ENCODE measurements around the gene CDHR4. TPM values are rescaled to one million over a fixed set of nuclear protein-coding genes. Genes with fewer than 3 reads are reported as not detected.
"Not testable (repeated sequence)": the region's sequence is repeated elsewhere in the genome, so short reads cannot be mapped to it uniquely, and the experiment has no call there.

The CDHR4 gene
- total and polyA plus RNA-seq, 11 donors = not detected

DNA sequence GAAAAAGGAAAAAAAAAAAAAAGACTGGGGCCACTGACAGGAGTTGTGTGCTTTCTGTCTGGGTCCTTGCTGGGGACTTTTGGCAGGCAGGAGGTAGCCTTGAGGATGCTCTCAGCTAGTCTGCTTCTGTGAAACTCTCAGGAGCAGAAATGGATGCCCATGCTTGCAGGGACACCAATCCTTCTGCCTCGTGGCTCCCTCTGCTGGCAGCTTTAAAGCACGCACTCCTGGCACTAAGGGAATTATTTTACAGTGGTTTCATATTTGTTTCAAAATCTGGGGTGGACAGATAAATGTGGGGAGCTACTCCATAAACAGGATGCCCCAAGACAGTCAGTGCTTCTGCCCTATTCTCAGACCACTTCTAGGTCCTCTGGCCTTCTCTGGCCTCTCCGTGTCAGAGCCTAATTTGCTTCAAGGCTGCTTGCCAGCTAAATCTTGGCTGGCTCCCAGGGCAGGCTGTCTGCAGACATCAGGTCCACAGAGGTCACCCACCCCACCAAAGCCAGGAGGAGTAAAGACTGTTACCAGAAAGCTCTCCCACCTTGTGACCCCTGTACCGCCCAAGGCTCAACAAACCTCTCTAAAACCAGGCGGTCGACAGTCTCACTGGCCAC is 39.6 kb upstream of the CDHR4 start:
- 14 to 23% (median 22%) methylated on average over 4 to 6 of the region's 6 CpGs for WGBS, 4 donors
- intact Hi-C loops (cut with DNase I) = loop anchor here (1.0 to 10.0 kb wide), 8 partner anchors 24 to 137 kb away; partner anchors contain the start of genes INKA1 (in 3 of the 10) and AMIGO3 (in 1 of the 10)
- peak; percentile 80 to 88 (median 85) for DNase-seq
- H3K4me3 ChIP-seq = no peak overlapping the region
- TF ChIP-seq, protein P1, sequence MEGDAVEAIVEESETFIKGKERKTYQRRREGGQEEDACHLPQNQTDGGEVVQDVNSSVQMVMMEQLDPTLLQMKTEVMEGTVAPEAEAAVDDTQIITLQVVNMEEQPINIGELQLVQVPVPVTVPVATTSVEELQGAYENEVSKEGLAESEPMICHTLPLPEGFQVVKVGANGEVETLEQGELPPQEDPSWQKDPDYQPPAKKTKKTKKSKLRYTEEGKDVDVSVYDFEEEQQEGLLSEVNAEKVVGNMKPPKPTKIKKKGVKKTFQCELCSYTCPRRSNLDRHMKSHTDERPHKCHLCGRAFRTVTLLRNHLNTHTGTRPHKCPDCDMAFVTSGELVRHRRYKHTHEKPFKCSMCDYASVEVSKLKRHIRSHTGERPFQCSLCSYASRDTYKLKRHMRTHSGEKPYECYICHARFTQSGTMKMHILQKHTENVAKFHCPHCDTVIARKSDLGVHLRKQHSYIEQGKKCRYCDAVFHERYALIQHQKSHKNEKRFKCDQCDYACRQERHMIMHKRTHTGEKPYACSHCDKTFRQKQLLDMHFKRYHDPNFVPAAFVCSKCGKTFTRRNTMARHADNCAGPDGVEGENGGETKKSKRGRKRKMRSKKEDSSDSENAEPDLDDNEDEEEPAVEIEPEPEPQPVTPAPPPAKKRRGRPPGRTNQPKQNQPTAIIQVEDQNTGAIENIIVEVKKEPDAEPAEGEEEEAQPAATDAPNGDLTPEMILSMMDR (IDR thresholded peaks at IDR 0.05) = peak; percentile 81 to 97 (median 91)
- no peak for TF ChIP-seq POLR2A (IDR thresholded peaks at IDR 0.05)
- H3K9me3 ChIP-seq = no peaks in the 10 kb centered on the region
- no peaks in the 10 kb centered on the region for H3K27me3 ChIP-seq
- H3K27ac ChIP-seq = peak overlapping the region in 9 of 12 donors; percentile 9 to 75 (median 42)
- ATAC-seq = peak; percentile 66 to 88 (median 83)
- H3K36me3 ChIP-seq = no peaks in the 10 kb centered on the region
- H3K4me1 ChIP-seq = peaks cover 5 to 34% (median 23%) of the 10 kb centered on the region in 12 donors

DNA sequence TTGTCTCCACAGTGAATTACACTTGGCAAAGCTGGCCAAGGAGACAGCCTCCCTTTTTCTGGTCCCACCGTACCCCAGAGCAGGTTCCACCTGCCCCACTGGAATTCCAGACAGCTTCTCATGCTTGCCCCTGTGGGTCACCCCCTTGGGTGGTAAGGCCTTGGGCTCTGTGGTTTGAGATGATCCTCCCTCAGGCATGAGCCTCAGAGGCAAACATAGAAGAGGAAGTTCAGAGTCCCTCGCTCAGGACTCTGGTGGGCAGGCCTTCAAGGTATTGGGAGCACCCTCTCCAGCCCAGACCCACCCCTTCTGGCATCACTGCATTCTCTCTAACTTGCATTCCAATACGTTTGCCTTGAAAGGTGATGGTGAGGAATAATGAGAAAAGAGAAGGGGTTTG is 31.7 kb upstream of the CDHR4 start:
- intact Hi-C loops (cut with DNase I) = loop anchor here in 1 of 10 donors (10.0 kb wide), 1 partner anchor 117 kb away; the partner anchor contains the start of gene AMIGO3
- H3K36me3 ChIP-seq = peaks cover 0 to 4% (median 0%) of the 10 kb centered on the region in 9 donors
- H3K27me3 ChIP-seq = no peaks in the 10 kb centered on the region
- H3K4me3 ChIP-seq = no peak overlapping the region
- ATAC-seq = no peak
- no peak for DNase-seq
- no peaks in the 10 kb centered on the region for H3K4me1 ChIP-seq
- H3K9me3 ChIP-seq = no peaks in the 10 kb centered on the region
- TF ChIP-seq, protein P1 (IDR thresholded peaks at IDR 0.05) = no peak
- TF ChIP-seq POLR2A (IDR thresholded peaks at IDR 0.05) = no peak
- 75 to 93% (median 83%) methylated on average over 3 of the region's 3 CpGs for WGBS, 4 donors
- H3K27ac ChIP-seq = no peak overlapping the region

DNA sequence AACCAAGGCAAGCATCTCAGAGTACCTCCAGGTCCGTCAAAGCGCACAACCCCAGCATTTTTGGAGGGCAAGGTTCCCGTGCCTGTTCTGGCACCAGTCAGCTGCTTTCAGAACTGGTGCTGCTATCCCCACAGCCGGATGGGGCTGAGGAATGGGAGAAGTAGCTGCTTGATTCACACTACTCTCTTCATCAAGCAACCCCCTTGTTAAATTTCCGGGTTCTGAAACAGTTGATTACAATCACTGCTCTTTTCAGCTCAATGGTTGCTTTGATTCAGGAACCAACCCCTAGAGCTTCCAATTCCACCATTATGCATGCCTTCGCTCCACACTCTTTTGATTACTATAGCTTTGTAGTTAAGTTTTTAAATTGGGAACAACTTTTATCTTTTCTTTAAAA is 26.3 kb upstream of the CDHR4 start:
- Histone ChIP-seq H3K27ac (no peak overlapping the region), H3K36me3 (peaks cover 0 to 4% (median 0%) of the 10 kb centered on the region in 9 donors), H3K27me3 (no peaks in the 10 kb centered on the region), H3K4me1 (no peaks in the 10 kb centered on the region), H3K4me3 (no peak overlapping the region), H3K9me3 (no peaks in the 10 kb centered on the region)
- TF ChIP-seq POLR2A (IDR thresholded peaks at IDR 0.05) = no peak
- TF ChIP-seq, protein P1 (IDR thresholded peaks at IDR 0.05) = no peak
- DNase-seq (no peak), ATAC-seq (no peak)
- WGBS, 4 donors = 74 to 87% (median 84%) methylated on average over 6 of the region's 6 CpGs
- intact Hi-C loops (cut with DNase I) = no loop called here

DNA sequence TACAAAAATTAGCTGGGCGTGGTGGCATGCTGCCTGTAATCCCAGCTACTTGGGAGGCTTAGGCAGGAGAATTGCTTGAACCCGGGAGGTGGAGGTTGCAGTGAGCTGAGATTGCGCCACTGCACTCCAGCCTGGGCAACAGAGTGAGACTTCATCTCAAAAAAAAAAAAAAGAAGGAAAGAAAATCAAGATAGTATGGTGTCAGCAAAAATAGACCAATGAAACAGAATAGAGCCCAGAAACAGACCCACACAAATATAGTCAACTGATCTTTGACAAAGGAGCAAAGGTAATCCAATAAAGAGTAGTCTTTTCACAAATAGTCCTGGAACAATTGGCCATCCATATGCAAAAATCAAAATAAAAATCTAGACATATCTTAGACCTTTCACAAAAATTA is 23.5 kb upstream of the CDHR4 start:
- H3K27ac ChIP-seq; H3K36me3 ChIP-seq; intact Hi-C loops (cut with DNase I); ATAC-seq; DNase-seq; H3K27me3 ChIP-seq; H3K4me3 ChIP-seq; H3K9me3 ChIP-seq; H3K4me1 ChIP-seq: not testable (repeated sequence)
- 96 to 98% (median 98%) methylated on average over 3 of the region's 3 CpGs for WGBS, 4 donors

Data from heart left ventricle (tissue), 16 donors.